ENCODE results near the gene FBXO46. TPM values are rescaled to one million over a fixed set of nuclear protein-coding genes. Genes with fewer than 3 reads are reported as not detected.

The FBXO46 gene
- polyA plus RNA-seq, 1 of the 3 experiments (the other 2 are of a cell fraction), result 5.6 TPM

DNA sequence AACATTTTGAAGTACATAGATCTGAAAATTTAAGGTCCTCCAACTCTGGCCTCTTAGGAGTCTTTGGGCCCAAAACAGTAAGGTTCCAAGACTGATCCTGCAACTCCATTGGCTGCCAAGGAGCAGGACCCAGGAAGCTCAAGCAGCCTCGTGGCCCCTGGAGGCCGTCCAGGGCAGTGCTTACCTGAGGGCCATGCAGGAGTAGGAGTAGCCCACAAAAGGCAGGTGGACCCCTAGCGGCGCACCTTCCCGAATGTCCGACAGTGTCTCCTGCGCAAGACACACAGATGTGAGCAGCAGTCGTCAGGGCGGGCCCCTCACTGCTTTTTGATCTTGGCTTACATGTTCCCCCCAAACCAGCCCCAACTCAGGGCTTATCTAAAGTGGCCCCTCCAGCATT, 44.1 kb upstream of the FBXO46 start:
- H3K9me3 ChIP-seq, result no peaks in the 10 kb centered on the region
- H3K79me2 ChIP-seq (ENCODE audit: insufficient read depth), result peaks cover 5% of the 10 kb centered on the region; the same call in 1 of the 2 replicates
- peaks cover 25 to 54% of the 10 kb centered on the region in 2 experiments for H3K36me3 ChIP-seq (replicated peaks in 1 of 2; ENCODE audit: control insufficient read depth in 1 of 2, insufficient read depth in 2 of 2, low read length in 1 of 2)
- peaks cover 13% of the 10 kb centered on the region; the same call in 1 of the 2 replicates for H4K20me1 ChIP-seq (ENCODE audit: insufficient read depth)
- peaks cover 52% of the 10 kb centered on the region for H3F3A ChIP-seq (replicated peaks; ENCODE audit: insufficient read depth)
- no peak overlapping the region for H3K4me2 ChIP-seq
- H2AFZ ChIP-seq (ENCODE audit: low read depth), result no peak overlapping the region
- no peak overlapping the region for H3K27ac ChIP-seq (ENCODE audit: low read depth in 2 of 2, low read length in 1 of 2)
- no peaks in the 10 kb centered on the region for H3K9me2 ChIP-seq
- peaks cover 5 to 12% of the 10 kb centered on the region in 2 experiments; a peak in 3 of 4 replicates for H3K4me1 ChIP-seq (ENCODE audit: control insufficient read depth in 1 of 2, insufficient read depth in 2 of 2, low read depth in 1 of 2, low read length in 1 of 2)
- ChIA-PET CTCF (no interaction called here), POLR2A (no interaction called here)
- no peaks in the 10 kb centered on the region for H3K27me3 ChIP-seq (ENCODE audit: insufficient read depth)
- H3K4me3 ChIP-seq (ENCODE audit: low read depth in 2 of 2, low read length in 1 of 2), result no peak overlapping the region
- WGBS (ENCODE audit: low lambda C conversion rate), result 92% methylated on average over 9 of the region's 9 CpGs
- no peak overlapping the region for H3K9ac ChIP-seq
- no peak for DNase-seq
- TF ChIP-seq SMC3 (IDR thresholded peaks at IDR 0.05; ENCODE audit: low read depth, low read length) (no peak), JUND (IDR thresholded peaks at IDR 0.05) (no peak), GABPA (IDR thresholded peaks at IDR 0.05; ENCODE audit: low read depth) (no peak)
- TF ChIP-seq, protein P1, sequence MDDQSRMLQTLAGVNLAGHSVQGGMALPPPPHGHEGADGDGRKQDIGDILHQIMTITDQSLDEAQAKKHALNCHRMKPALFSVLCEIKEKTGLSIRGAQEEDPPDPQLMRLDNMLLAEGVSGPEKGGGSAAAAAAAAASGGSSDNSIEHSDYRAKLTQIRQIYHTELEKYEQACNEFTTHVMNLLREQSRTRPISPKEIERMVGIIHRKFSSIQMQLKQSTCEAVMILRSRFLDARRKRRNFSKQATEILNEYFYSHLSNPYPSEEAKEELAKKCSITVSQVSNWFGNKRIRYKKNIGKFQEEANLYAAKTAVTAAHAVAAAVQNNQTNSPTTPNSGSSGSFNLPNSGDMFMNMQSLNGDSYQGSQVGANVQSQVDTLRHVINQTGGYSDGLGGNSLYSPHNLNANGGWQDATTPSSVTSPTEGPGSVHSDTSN (IDR thresholded peaks at IDR 0.05), result no peak

DNA sequence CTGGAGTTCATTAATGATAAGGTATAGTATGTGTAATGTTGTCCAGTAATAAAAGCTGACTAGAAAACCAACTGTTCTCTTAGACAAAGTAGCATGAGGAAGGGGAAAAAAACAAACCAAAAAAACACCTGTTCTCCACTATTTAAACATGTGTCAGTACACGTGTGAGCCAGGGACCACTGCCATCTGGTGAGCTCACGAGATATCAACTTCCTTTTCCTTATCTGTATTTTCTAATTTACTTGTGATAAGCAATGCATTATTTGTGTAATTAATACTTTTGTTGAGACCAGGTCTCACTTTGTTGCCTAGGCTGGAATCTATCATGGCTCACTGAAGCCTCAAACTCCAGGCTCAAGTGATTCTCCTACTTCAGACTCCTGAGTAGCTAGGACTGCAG, 42.7 kb upstream of the FBXO46 start:
- TF ChIP-seq FOXM1 (IDR thresholded peaks at IDR 0.05; ENCODE audit: low read depth) (no peak), EP300 (IDR thresholded peaks at IDR 0.05; ENCODE audit: borderline replicate concordance in 1 of 2, low read depth in 1 of 2, low read length in 1 of 2) (0 out of 4 replicates have a peak, but pooled peaks of 1 of the 2 experiments have one; percentile 19), GATA2 (CRISPR knock-in tag; IDR thresholded peaks at IDR 0.05) (peak; percentile 66), RCOR1 (IDR thresholded peaks at IDR 0.05; ENCODE audit: low read length) (peak; percentile 83; the same call in 1 of the 2 replicates), MXI1 (IDR thresholded peaks at IDR 0.05; ENCODE audit: low read depth, low read length) (peak; percentile 33; the same call in 1 of the 2 replicates), TCF12 (IDR thresholded peaks at IDR 0.05) (no peak)
- Histone ChIP-seq H3K36me3 (replicated peaks in 1 of 2; ENCODE audit: control insufficient read depth in 1 of 2, insufficient read depth in 2 of 2, low read length in 1 of 2) (peaks cover 18 to 44% of the 10 kb centered on the region in 2 experiments), H3K79me2 (ENCODE audit: insufficient read depth) (no peaks in the 10 kb centered on the region), H4K20me1 (ENCODE audit: insufficient read depth) (peaks cover 12% of the 10 kb centered on the region; the same call in 1 of the 2 replicates), H2AFZ (ENCODE audit: low read depth) (no peak overlapping the region), H3K27me3 (ENCODE audit: insufficient read depth) (no peaks in the 10 kb centered on the region), H3K4me2 (no peak overlapping the region), H3K9me3 (no peaks in the 10 kb centered on the region), H3F3A (replicated peaks; ENCODE audit: insufficient read depth) (peaks cover 58% of the 10 kb centered on the region), H3K27ac (ENCODE audit: low read depth in 2 of 2, low read length in 1 of 2) (no peak overlapping the region), H3K9ac (no peak overlapping the region), H3K4me1 (ENCODE audit: control insufficient read depth in 1 of 2, insufficient read depth in 2 of 2, low read depth in 1 of 2, low read length in 1 of 2) (peaks cover 8 to 13% of the 10 kb centered on the region in 2 experiments; a peak in 3 of 4 replicates), H3K4me3 (ENCODE audit: low read depth in 2 of 2, low read length in 1 of 2) (no peak overlapping the region), H3K9me2 (no peaks in the 10 kb centered on the region)
- no peak for DNase-seq
- 76% methylated on average over 2 of the region's 2 CpGs for WGBS (ENCODE audit: low lambda C conversion rate)
- ChIA-PET POLR2A (no interaction called here), CTCF (interaction anchor here (1.0 to 5.9 kb wide), 8 partner anchors 9 to 304 kb away, joined by 3 to 100 read pairs (median 3); partner anchors contain the start of genes DMPK and IRF2BP1)

DNA sequence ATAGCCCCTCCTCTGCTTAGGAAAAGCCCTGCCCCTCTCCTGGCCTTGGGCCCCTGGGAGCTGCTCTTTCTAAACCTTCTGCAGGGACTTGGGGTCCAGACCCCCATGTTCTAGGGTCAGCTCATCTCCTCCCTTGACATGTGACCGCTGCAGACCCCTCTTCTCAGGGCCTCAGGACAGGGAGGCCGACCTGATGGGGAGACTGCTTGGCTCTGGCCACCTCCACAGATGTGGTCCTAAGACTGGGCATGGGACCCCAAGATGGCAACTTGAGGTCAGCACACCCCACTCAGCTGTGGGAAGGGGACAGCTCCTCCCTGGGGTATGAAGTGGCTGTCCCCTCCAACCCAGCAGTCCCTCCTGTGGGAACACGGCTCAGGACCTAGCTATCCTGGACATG, 42.2 kb upstream of the FBXO46 start:
- H3K79me2 ChIP-seq (ENCODE audit: insufficient read depth), result no peaks in the 10 kb centered on the region
- H3K9me2 ChIP-seq, result no peaks in the 10 kb centered on the region
- H3K4me2 ChIP-seq, result no peak overlapping the region
- H3K9me3 ChIP-seq, result no peaks in the 10 kb centered on the region
- H2AFZ ChIP-seq (ENCODE audit: low read depth), result no peak overlapping the region
- DNase-seq, result no peak
- ChIA-PET CTCF (interaction anchor here (0.6 to 5.9 kb wide), 9 partner anchors 10 to 304 kb away, joined by 3 to 100 read pairs (median 3); partner anchors contain the start of genes DMPK and IRF2BP1), POLR2A (interaction anchor here (0.6 kb wide), 1 partner anchor 81 kb away, joined by 3 read pairs; the partner anchor contains the start of gene QPCTL)
- no peaks in the 10 kb centered on the region for H3K27me3 ChIP-seq (ENCODE audit: insufficient read depth)
- peaks cover 58% of the 10 kb centered on the region for H3F3A ChIP-seq (replicated peaks; ENCODE audit: insufficient read depth)
- 74% methylated on average over 3 of the region's 3 CpGs for WGBS (ENCODE audit: low lambda C conversion rate)
- no peak overlapping the region for H3K27ac ChIP-seq (ENCODE audit: low read depth in 2 of 2, low read length in 1 of 2)
- H4K20me1 ChIP-seq (ENCODE audit: insufficient read depth), result peaks cover 11% of the 10 kb centered on the region; the same call in 1 of the 2 replicates
- H3K4me1 ChIP-seq (ENCODE audit: control insufficient read depth in 1 of 2, insufficient read depth in 2 of 2, low read depth in 1 of 2, low read length in 1 of 2), result peaks cover 8 to 14% of the 10 kb centered on the region in 2 experiments; a peak in 3 of 4 replicates
- peaks cover 13 to 39% of the 10 kb centered on the region in 2 experiments for H3K36me3 ChIP-seq (replicated peaks in 1 of 2; ENCODE audit: control insufficient read depth in 1 of 2, insufficient read depth in 2 of 2, low read length in 1 of 2)
- no peak overlapping the region for H3K4me3 ChIP-seq (ENCODE audit: low read depth in 2 of 2, low read length in 1 of 2)
- H3K9ac ChIP-seq, result no peak overlapping the region
- no peak for TF ChIP-seq NFIC (IDR thresholded peaks at IDR 0.05; ENCODE audit: borderline replicate concordance)
- no peak for TF ChIP-seq REST (IDR thresholded peaks at IDR 0.05; ENCODE audit: low read depth, low read length)
- no peak for TF ChIP-seq SIN3A (IDR thresholded peaks at IDR 0.05; ENCODE audit: borderline replicate concordance, low read depth, low read length)
- no peak for TF ChIP-seq TCF12 (IDR thresholded peaks at IDR 0.05)
- TF ChIP-seq FOSL2 (IDR thresholded peaks at IDR 0.05; ENCODE audit: borderline replicate concordance, low read depth), result no peak
- no peak for TF ChIP-seq RXRA (IDR thresholded peaks at IDR 0.05; ENCODE audit: borderline replicate concordance, low read depth)
- TF ChIP-seq RCOR1 (IDR thresholded peaks at IDR 0.05; ENCODE audit: low read length), result no peak
- no peak for TF ChIP-seq POLR2AphosphoS5 (IDR thresholded peaks at IDR 0.05; ENCODE audit: low read depth, low read length)
- no peak for TF ChIP-seq ELF1 (IDR thresholded peaks at IDR 0.05)
- no peak for TF ChIP-seq MEF2A (IDR thresholded peaks at IDR 0.05; ENCODE audit: borderline replicate concordance, low read depth)
- no peak for TF ChIP-seq TEAD4 (IDR thresholded peaks at IDR 0.05; ENCODE audit: borderline replicate concordance, insufficient read depth)
